ENCODE measurements around the gene OR8D2. TPM values are rescaled to one million over a fixed set of nuclear protein-coding genes. Genes with fewer than 3 reads are reported as not detected.

The OR8D2 gene
- total RNA-seq (2014; rRNA removed; shearing (Covaris generic)), result not detected in 2 replicates

- no peak for DNase-seq (ENCODE audit: low spot score)
Observed at GRCh38 chr11:124320097-124320496, at the start of gene OR8D2. Gene OR8D2, minus strand, starts transcription at chr11:124320197. Its CDS starts 0 bp downstream, at chr11:124320197.

GRCh38 chr11:124359566-124359965 lies 39.6 kb upstream of the OR8D2 start:
- no peak for DNase-seq (ENCODE audit: low spot score)

- no peak for DNase-seq (ENCODE audit: low spot score)
Observed at GRCh38 chr11:124346311-124346955, 26.4 kb upstream of the OR8D2 start.

- DNase-seq (ENCODE audit: low spot score), result peak; percentile 17
Observed at GRCh38 chr11:124344346-124344745, 24.3 kb upstream of the OR8D2 start.

GRCh38 chr11:124340142-124340447 lies 20.1 kb upstream of the OR8D2 start:
- no peak for DNase-seq (ENCODE audit: low spot score)

GRCh38 chr11:124339396-124340141 lies 19.6 kb upstream of the OR8D2 start:
- no peak for DNase-seq (ENCODE audit: low spot score)

GRCh38 chr11:124331873-124332272 lies 11.9 kb upstream of the OR8D2 start:
- DNase-seq (ENCODE audit: low spot score), result no peak

GRCh38 chr11:124329787-124330478 lies 9.9 kb upstream of the OR8D2 start:
- DNase-seq (ENCODE audit: low spot score), result no peak

- no peak for DNase-seq (ENCODE audit: low spot score)
Observed at GRCh38 chr11:124327775-124328174, 7.8 kb upstream of the OR8D2 start.

- DNase-seq (ENCODE audit: low spot score), result no peak
Observed at GRCh38 chr11:124322356-124322755, 2.4 kb upstream of the OR8D2 start.

GRCh38 chr11:124315052-124315451 lies 4.9 kb downstream of the OR8D2 start:
- DNase-seq (ENCODE audit: low spot score), result peak; percentile 43

GRCh38 chr11:124313849-124314248 lies 6.1 kb downstream of the OR8D2 start, which contains the start of gene OR8D1:
Gene OR8D1, minus strand, starts transcription at chr11:124313949. Its CDS starts 3,183 bp downstream, at chr11:124310766.
- DNase-seq (ENCODE audit: low spot score), result no peak

GRCh38 chr11:124313131-124313530 lies 6.9 kb downstream of the OR8D2 start:
- DNase-seq (ENCODE audit: low spot score), result no peak

GRCh38 chr11:124311670-124312069 lies 8.3 kb downstream of the OR8D2 start:
- DNase-seq (ENCODE audit: low spot score), result no peak

GRCh38 chr11:124311269-124311668 lies 8.7 kb downstream of the OR8D2 start:
- DNase-seq (ENCODE audit: low spot score), result no peak

GRCh38 chr11:124310721-124311120 lies 9.3 kb downstream of the OR8D2 start:
- no peak for DNase-seq (ENCODE audit: low spot score)

GRCh38 chr11:124307093-124307492 lies 12.9 kb downstream of the OR8D2 start:
- DNase-seq (ENCODE audit: low spot score), result no peak

- no peak for DNase-seq (ENCODE audit: low spot score)
Observed at GRCh38 chr11:124302347-124303125, 17.5 kb downstream of the OR8D2 start.

- peak; percentile 69 for DNase-seq (ENCODE audit: low spot score)
Observed at GRCh38 chr11:124301548-124301947, 18.4 kb downstream of the OR8D2 start.

GRCh38 chr11:124297921-124298320 lies 22.1 kb downstream of the OR8D2 start:
- peak; percentile 30 for DNase-seq (ENCODE audit: low spot score)

- DNase-seq (ENCODE audit: low spot score), result no peak
Observed at GRCh38 chr11:124296016-124296415, 24.0 kb downstream of the OR8D2 start.

- DNase-seq (ENCODE audit: low spot score), result no peak
Observed at GRCh38 chr11:124294687-124295086, 25.3 kb downstream of the OR8D2 start.
